ENCODE data around the gene AQP5. TPM values are rescaled to one million over a fixed set of nuclear protein-coding genes. Genes with fewer than 3 reads are reported as not detected.

The AQP5 gene
- polyA plus RNA-seq, 5 donors, result 3.9 to 11.4 (median 8.4) TPM

GRCh38 chr12:49930515-49931288 is 31.0 kb upstream of the AQP5 start:
- no peak for DNase-seq

- DNase-seq, result no peak
Measured at GRCh38 chr12:49932023-49932422, 29.6 kb upstream of the AQP5 start.

DNA sequence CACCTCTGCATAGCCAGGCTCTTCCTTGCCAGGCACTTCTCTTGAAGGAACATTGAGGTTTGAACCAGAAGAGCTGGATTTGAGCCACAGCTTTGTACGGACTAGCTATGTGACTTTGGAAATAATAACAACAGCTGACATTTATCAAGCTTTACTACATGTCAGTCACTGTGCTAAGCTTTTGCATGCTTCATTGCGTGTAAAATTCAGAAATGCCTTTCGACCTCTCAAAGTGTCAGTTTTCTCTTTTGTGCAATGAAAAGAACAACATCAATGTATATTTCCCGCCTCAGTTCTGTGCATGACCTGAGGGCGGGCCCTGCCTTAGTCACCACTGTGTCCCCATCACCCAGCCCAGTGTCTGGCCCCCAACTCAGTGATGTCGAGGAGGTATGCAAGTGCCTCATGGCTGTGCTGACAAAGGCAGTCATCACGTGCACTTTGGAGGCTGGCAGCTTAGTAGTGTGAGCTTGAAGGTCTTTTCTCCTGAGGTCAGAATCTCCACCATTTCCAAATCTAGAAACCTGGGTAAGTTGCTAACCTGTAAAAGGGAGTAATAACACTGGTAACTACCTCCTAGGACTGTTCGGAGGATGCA is 29.0 kb upstream of the AQP5 start:
- DNase-seq, result no peak

DNA sequence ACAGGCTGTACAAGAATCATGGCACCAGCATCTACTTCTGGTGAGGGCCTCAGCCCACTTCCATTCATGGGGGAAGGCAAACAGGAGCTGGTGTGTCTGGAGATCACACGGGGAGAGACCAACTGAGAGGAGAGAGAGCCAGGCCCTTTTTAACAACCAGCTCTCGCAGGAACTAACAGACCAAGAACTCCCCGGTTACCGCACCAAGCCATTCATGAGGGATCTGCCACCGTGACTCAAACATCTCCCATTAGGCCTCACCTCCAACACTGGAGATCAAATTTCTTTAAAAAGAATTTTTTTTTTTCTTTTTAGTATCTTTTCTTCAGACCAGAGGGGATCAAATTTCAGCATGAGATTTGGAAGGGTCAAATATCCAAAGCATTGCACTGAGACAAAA is 27.9 kb upstream of the AQP5 start:
- DNase-seq, result no peak

DNA sequence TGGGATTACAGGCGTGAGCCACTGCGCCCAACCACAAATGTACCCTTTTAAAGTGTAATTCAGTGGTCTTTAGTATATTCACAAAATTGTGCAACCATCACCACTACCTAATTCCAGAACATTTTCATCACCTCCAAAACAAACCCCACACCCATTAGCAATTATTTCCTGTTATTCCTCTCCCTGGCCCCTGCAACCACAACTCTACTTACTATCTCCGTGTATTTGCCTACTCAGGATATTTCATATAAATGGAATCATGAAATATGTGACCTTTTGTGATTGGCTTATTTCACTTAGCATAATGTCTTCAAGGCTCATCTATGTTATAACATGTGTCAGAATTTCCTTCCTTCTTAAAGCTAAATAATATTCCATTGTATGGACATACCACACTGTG is 27.2 kb upstream of the AQP5 start:
- DNase-seq, result no peak

- DNase-seq, result no peak
Measured at GRCh38 chr12:49936925-49937324, 24.7 kb upstream of the AQP5 start.

GRCh38 chr12:49937639-49938300 is 23.9 kb upstream of the AQP5 start:
- DNase-seq, result no peak

GRCh38 chr12:49939307-49939706 is 22.4 kb upstream of the AQP5 start:
- no peak for DNase-seq

DNA sequence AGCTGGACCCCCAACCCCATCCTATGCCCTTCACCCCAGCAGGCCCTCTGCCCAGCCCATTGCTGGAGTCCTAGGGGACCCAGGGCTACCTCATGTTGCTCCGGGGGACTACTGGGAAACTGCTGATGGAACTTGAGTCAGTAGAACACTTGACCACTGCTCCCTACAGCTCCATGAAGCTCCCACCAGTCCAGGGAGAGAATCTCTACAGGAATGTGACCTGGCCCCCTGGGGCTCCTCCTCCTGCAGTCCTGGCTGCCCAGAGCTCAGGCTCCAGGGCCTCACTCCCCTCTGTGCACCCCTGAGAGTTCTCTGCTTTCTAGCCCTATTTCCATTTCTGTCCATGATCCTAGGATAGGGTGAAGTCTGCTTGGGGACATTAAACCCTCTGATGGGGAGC is 22.0 kb upstream of the AQP5 start:
- no peak for DNase-seq

- no peak for DNase-seq
Measured at GRCh38 chr12:49941556-49942511, 19.8 kb upstream of the AQP5 start.

DNA sequence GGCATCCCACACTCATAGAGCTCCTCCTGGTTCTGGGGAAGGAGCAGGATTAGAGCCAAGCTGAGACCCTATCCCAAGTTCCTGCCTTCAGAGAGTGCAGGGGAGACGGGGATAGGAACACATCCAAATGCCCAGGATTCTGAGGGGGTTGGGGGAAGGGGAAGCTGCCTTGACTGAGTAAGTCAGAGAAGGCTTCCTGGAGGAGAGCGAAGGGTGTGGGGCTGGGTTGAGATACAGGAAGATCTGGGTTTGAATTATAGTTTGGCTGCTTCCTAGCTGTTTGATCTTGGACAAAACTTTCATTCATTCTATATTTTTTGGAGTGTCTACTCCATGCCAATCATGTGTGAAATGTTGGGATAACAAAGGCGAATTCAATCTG is 19.2 kb upstream of the AQP5 start:
- DNase-seq, result no peak

DNA sequence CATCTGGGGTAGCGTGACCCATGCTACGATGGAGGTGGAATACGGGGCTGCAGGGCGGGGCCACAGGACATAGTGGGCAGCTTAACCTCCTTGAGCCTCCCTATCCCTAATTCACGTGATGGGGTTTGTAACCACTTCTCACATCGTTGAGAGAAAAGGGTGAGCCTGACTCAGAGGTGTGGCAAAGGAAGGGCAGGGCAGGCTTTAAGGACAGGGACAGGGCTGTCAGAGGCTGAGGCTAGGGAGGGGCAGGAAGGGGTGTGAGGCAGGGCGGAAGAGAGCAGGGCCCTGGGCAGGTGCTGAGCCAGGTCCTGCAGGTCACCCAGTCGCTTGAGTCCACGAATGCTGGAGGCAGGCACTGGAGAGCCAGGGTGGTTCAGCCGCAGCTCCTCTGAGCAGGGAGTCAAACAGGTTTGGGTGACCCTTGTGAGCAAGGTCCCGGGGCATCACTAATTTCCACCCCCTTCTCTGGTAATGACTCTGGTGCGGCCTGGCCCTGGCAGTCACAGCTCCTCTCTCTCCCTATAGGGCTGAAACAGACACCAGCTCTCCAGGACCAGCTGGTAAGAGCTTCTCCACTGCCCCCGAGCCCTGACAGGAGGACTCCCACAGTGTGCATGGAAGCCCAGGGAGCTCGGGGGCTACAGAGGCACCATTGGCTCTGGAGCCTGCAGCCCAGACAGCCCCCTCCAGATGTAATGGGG is 18.6 kb upstream of the AQP5 start:
- no peak for DNase-seq

DNA sequence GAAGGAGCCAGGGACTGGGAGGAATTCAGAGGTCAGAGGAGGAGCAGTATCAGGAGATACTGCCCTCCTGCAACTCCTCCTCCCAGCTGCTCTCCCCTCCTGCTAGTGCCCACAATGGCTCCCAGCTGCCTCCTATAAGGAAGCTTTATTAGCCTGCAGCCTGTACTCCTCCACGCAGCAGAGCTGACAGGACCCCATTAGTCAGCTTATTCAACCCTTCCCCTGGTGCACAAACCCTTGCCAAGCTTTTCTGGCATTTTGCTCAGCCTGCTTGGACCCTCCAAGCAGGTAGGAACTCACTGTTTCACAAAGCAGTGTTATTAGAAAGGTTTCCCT is 18.1 kb upstream of the AQP5 start:
- DNase-seq, result no peak

- DNase-seq, result no peak
Measured at GRCh38 chr12:49944046-49944445, 17.6 kb upstream of the AQP5 start.

DNA sequence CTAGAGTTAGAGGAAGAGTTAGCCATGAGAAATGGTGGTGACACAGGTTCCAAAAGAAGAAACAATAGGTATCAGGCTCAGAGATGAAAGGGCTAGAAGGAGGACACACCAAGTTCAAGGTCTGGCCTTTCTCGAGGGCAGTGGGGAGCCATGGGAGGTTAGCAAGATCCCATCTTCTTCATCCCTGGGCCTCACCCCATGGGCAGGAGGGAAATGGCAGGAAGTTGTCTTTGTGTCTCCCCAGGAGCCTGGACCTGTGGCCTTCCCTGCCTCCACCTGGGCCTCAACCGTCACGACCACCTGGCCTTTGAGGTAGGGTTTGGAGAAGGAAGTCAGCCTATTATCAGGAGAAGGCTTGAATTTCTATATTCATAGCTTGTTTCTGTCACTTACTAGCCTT is 17.0 kb upstream of the AQP5 start:
- DNase-seq, result no peak

DNA sequence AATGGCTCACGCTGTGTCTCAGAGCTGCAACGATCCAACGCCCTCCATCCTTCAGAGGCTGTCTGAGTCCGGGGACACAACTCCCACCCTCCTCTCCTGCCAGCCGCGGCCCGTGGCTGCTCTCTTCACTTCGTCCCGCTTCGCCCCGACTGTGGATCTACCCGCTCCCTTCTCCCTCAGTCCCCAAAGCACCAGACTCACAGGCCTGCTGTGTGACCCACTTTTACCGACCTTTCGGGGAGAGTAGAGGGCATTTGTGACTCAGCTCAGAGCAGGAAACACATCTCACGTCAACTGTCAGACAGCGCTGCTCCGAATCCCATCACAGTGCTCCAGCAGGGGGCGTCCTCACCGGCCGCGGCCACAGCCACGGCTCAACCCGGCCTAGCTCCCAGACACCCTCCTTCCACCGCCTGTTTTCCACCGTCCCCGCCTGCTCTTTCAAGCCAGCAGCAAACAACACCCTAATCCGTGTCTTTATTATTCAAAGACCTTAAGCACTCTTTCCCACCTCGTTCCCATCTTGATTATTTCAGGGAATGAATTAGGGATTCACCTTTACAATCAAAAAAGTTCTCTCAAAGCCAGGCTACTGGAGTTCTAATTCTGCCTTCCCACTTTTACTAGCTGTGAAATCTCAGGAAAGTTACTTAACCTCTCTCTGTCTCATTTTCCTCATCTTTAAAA is 16.1 kb upstream of the AQP5 start:
- peak; percentile 59 to 71 for DNase-seq

DNA sequence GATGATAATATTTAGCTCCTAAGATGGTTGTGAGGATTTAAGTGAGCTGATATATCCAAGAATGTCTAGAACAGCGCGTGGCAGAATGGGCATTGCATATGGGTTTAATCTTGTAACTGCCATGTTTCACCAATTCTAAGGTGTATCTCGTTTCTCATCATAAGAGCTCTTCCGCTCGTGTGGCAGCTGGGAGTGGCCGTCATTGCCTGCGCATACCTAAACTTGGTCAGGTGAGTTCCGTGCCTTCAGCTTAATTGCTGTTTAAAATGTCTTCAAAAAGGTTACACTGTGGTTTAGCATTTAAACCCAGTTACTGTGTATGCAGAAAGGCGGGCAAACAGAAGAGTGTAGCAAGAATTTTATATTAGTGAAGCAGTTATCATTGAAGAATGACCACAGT is 15.6 kb upstream of the AQP5 start:
- no peak for DNase-seq

- DNase-seq, result no peak
Measured at GRCh38 chr12:49946497-49946896, 15.2 kb upstream of the AQP5 start.

DNA sequence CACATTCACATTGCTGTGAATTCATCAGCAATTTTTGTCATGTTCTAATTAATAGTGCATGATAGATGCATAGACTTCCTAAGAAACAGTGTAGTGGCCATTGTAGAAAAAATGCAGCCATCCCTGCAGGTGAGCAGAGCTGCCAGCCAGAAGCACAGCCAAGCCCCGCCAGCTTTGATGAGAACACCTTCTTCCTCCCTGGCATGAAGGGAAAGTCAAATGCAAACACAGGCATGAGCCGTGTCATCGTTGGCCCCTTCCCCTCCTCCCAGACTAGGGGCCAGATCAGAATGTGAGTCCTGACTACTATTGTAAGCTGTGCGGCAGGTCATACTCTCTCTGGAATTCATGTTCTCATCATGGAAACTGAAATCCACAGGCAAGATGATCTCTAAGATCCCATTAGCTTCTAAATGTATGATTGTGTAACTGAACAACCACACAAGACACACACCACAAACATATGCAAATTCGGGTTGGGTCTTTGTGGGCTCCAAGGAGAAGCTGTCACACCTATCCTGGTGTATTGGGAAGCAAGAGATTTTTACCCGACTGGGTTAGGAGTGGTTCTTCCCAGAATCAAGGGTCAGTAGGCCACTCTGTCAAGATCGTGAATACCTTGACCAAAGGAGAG is 14.0 kb upstream of the AQP5 start:
- DNase-seq, result no peak
